Neural cell (in vitro differentiated cells): ENCODE data around the gene FBXW8. TPM values are rescaled to one million over a fixed set of nuclear protein-coding genes. Genes with fewer than 3 reads are reported as not detected.

Source experiments
- H2AFZ ChIP-seq: fragments of 200-600, 300-800 bp; sonication (generic), shearing (Covaris generic); 2 replicates; pipeline ENCODE4 v1.6.0; 2014; ENCODE audit warnings: low read depth, mild to moderate bottlenecking, antibody characterized with exemption, low read length, moderate library complexity
- H3F3A ChIP-seq: fragments of 200-600 bp; shearing (Covaris generic); 2 replicates; pipeline ENCODE4 v1.6.1; 2016; ENCODE audit warnings: mild to moderate bottlenecking, moderate library complexity, mixed read lengths, antibody characterized with exemption, low read length; ENCODE audit not compliant: insufficient read depth, poor library complexity, severe bottlenecking
- H3K27ac ChIP-seq: fragments of 200-600, 300-800 bp; sonication (generic), shearing (Covaris generic); 2 replicates; pipeline ENCODE4 v1.5.1; 2014; ENCODE audit warnings: mild to moderate bottlenecking, low read length, moderate library complexity
- H3K27me3 ChIP-seq: fragments of 300-800, 200-600 bp; sonication (generic), shearing (Covaris generic); 2 replicates; pipeline ENCODE4 v1.6.0; 2014; ENCODE audit warnings: mild to moderate bottlenecking, low read depth, low read length, moderate library complexity; ENCODE audit not compliant: insufficient read depth
- H3K36me3 ChIP-seq: fragments of 300-800, 200-600 bp; sonication (generic), shearing (Covaris generic); 2 replicates; pipeline ENCODE4 v1.5.1; 2014; ENCODE audit warnings: mild to moderate bottlenecking, antibody characterized with exemption, low read length, moderate library complexity; ENCODE audit not compliant: insufficient read depth
- H3K4me2 ChIP-seq: fragments of 300-800, 200-600 bp; sonication (generic), shearing (Covaris generic); 2 replicates; pipeline ENCODE4 v1.6.0; 2014; ENCODE audit warnings: mild to moderate bottlenecking, low read length
- H3K4me3 ChIP-seq: fragments of 300-800, 200-600 bp; sonication (generic), shearing (Covaris generic); 2 replicates; pipeline ENCODE4 v1.5.1; 2014; ENCODE audit warnings: mild to moderate bottlenecking, low read length, moderate library complexity
- H3K79me2 ChIP-seq: fragments of 200-600 bp; shearing (Covaris generic); replicated peaks from 2 replicates; pipeline ENCODE4 v1.6.0; 2014; ENCODE audit warnings: mild to moderate bottlenecking, low read length, moderate library complexity; ENCODE audit not compliant: insufficient read depth
- H3K9ac ChIP-seq: fragments of 300-800, 200-600 bp; sonication (generic), shearing (Covaris generic); 2 replicates; pipeline ENCODE4 v1.6.1; 2016; ENCODE audit warnings: mild to moderate bottlenecking, low read length, mixed read lengths
- H3K9me2 ChIP-seq: fragments of 200-600 bp; shearing (Covaris generic); 2 replicates; pipeline ENCODE4 v1.6.1; 2016; ENCODE audit warnings: mild to moderate bottlenecking, low read length, mixed read lengths; ENCODE audit not compliant: insufficient read depth
- H3K9me3 ChIP-seq: fragments of 200-600, 300-800 bp; sonication (generic), shearing (Covaris generic); 2 replicates; pipeline ENCODE4 v1.6.1; 2016; ENCODE audit warnings: mild to moderate bottlenecking, mixed run types, low read length, moderate library complexity, mixed read lengths
- H4K20me1 ChIP-seq: fragments of 200-600 bp; shearing (Covaris generic); 2 replicates; pipeline ENCODE4 v1.6.1; 2016; ENCODE audit warnings: mild to moderate bottlenecking, mixed run types; ENCODE audit not compliant: insufficient read depth
- EP300 ChIP-seq: fragments of 450-650 bp; conservative IDR thresholded peaks from 2 replicates; pipeline ENCODE4 v1.6.1; 2014; ENCODE audit warnings: antibody characterized with exemption, mild to moderate bottlenecking, moderate library complexity; ENCODE audit not compliant: poor library complexity, severe bottlenecking
- EZH2 ChIP-seq: fragments of 200-600, 300-800 bp; shearing (Covaris generic), sonication (generic); IDR thresholded peaks from 2 replicates; pipeline ENCODE4 v1.6.1; 2014; ENCODE audit warnings: antibody characterized with exemption, low read length, borderline replicate concordance, mild to moderate bottlenecking; ENCODE audit not compliant: insufficient read depth, poor library complexity, severe bottlenecking
- MXI1 ChIP-seq: fragments of 450-650 bp; conservative IDR thresholded peaks from 2 replicates; pipeline ENCODE4 v1.6.1; 2014; ENCODE audit warnings: antibody characterized with exemption, mild to moderate bottlenecking; ENCODE audit not compliant: poor library complexity, severe bottlenecking
- POLR2AphosphoS5 ChIP-seq: IDR thresholded peaks from 2 replicates; pipeline ENCODE4 v1.6.1; 2012
- RAD21 ChIP-seq: fragments of 450-650 bp; conservative IDR thresholded peaks from 2 replicates; pipeline ENCODE4 v1.6.1; 2014; ENCODE audit warnings: antibody characterized with exemption, mild to moderate bottlenecking, moderate library complexity
- SMC3 ChIP-seq: fragments of 450-650 bp; conservative IDR thresholded peaks from 2 replicates; pipeline ENCODE4 v1.6.1; 2014; ENCODE audit warnings: antibody characterized with exemption, mild to moderate bottlenecking, moderate library complexity; ENCODE audit not compliant: poor library complexity
- TAF1 ChIP-seq: IDR thresholded peaks from 2 replicates; pipeline ENCODE4 v1.6.1; 2012; ENCODE audit warnings: low read depth
- polyA plus RNA-seq: library from polyadenylated mRNA; depleted of rRNA; stranded (reverse); fragments of >200 nt; gene quantifications from 2 replicates; pipeline ENCODE4 v1.2.3, GENCODE V29; 2014
- TF ChIP-seq, protein P1 (sequence below): IDR thresholded peaks from 2 replicates; pipeline ENCODE4 v1.6.1; 2012; ENCODE audit warnings: borderline replicate concordance
- TF ChIP-seq, protein P2 (sequence below): fragments of 450-650 bp; IDR thresholded peaks from 2 replicates; pipeline ENCODE4 v1.5.1; 2014; ENCODE audit warnings: antibody characterized with exemption, mild to moderate bottlenecking, moderate library complexity; ENCODE audit not compliant: poor library complexity, severe bottlenecking

FBXW8 gene
- polyA plus RNA-seq, 1 donor from 2014 or later, result 5.6 TPM

DNA sequence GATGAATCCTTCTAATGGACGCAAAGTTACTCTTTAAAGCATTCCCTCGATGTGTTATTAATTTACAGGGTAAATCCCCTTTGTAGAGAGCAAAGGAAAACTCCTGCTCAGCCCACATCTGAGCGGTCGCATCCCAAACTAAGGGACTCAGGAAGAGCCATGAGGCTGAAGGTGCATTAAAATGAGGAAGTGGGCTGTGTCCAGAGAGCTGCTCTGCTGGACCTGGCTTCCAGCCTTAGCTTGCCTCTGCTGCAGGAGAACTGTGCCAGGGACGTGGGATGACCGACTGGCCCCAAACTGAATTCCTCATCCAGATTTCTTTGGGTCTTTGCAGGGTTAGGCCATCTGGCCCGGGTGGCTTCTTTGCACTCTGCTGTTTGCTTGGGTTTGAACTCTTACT, 88.3 kb downstream of the FBXW8 start:
- no peaks in the 10 kb centered on the region for H3F3A ChIP-seq
- no peaks in the 10 kb centered on the region for H3K27me3 ChIP-seq
- H3K79me2 ChIP-seq, result no peaks in the 10 kb centered on the region
- no peaks in the 10 kb centered on the region for H3K9me2 ChIP-seq
- H3K27ac ChIP-seq, result no peak overlapping the region
- no peak overlapping the region for H3K9ac ChIP-seq
- no peak overlapping the region for H2AFZ ChIP-seq
- H4K20me1 ChIP-seq, result no peaks in the 10 kb centered on the region
- no peaks in the 10 kb centered on the region for H3K36me3 ChIP-seq
- no peaks in the 10 kb centered on the region for H3K9me3 ChIP-seq
- no peak overlapping the region for H3K4me2 ChIP-seq
- H3K4me3 ChIP-seq, result no peak overlapping the region
- no peak for TF ChIP-seq POLR2AphosphoS5
- TF ChIP-seq MXI1, result no peak

DNA sequence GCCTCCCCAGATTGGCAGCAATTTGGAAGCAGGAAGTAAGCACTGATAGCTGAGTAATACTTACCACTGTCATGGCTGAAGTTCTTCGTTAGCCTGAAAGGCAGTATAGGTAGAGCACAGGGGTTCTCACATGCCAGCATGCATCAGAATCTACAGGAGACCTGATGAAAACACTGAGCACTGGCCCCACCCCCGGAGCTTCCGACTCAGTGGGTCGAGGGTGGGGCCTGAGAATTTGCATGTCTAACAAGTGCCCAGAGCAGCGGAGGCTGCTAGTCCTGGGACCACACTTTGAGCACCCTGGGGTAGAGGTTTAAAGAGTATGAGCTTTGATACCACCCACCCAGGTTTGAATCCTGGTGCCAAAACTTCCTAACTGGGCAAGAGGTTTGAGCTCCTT, 89.6 kb downstream of the FBXW8 start:
- H3K4me3 ChIP-seq, result no peak overlapping the region
- H3K36me3 ChIP-seq, result peaks cover 3% of the 10 kb centered on the region
- no peak overlapping the region for H3K27ac ChIP-seq
- no peaks in the 10 kb centered on the region for H3F3A ChIP-seq
- H3K9me2 ChIP-seq, result no peaks in the 10 kb centered on the region
- no peak overlapping the region for H3K4me2 ChIP-seq
- H3K79me2 ChIP-seq, result no peaks in the 10 kb centered on the region
- no peaks in the 10 kb centered on the region for H3K9me3 ChIP-seq
- no peak overlapping the region for H3K9ac ChIP-seq
- no peak overlapping the region for H2AFZ ChIP-seq
- H4K20me1 ChIP-seq, result no peaks in the 10 kb centered on the region
- H3K27me3 ChIP-seq, result no peaks in the 10 kb centered on the region
- TF ChIP-seq EP300 (no peak), SMC3 (no peak), POLR2AphosphoS5 (no peak), EZH2 (no peak), TAF1 (no peak)
- TF ChIP-seq, protein P1, sequence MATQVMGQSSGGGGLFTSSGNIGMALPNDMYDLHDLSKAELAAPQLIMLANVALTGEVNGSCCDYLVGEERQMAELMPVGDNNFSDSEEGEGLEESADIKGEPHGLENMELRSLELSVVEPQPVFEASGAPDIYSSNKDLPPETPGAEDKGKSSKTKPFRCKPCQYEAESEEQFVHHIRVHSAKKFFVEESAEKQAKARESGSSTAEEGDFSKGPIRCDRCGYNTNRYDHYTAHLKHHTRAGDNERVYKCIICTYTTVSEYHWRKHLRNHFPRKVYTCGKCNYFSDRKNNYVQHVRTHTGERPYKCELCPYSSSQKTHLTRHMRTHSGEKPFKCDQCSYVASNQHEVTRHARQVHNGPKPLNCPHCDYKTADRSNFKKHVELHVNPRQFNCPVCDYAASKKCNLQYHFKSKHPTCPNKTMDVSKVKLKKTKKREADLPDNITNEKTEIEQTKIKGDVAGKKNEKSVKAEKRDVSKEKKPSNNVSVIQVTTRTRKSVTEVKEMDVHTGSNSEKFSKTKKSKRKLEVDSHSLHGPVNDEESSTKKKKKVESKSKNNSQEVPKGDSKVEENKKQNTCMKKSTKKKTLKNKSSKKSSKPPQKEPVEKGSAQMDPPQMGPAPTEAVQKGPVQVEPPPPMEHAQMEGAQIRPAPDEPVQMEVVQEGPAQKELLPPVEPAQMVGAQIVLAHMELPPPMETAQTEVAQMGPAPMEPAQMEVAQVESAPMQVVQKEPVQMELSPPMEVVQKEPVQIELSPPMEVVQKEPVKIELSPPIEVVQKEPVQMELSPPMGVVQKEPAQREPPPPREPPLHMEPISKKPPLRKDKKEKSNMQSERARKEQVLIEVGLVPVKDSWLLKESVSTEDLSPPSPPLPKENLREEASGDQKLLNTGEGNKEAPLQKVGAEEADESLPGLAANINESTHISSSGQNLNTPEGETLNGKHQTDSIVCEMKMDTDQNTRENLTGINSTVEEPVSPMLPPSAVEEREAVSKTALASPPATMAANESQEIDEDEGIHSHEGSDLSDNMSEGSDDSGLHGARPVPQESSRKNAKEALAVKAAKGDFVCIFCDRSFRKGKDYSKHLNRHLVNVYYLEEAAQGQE, result no peak
- TF ChIP-seq, protein P2, sequence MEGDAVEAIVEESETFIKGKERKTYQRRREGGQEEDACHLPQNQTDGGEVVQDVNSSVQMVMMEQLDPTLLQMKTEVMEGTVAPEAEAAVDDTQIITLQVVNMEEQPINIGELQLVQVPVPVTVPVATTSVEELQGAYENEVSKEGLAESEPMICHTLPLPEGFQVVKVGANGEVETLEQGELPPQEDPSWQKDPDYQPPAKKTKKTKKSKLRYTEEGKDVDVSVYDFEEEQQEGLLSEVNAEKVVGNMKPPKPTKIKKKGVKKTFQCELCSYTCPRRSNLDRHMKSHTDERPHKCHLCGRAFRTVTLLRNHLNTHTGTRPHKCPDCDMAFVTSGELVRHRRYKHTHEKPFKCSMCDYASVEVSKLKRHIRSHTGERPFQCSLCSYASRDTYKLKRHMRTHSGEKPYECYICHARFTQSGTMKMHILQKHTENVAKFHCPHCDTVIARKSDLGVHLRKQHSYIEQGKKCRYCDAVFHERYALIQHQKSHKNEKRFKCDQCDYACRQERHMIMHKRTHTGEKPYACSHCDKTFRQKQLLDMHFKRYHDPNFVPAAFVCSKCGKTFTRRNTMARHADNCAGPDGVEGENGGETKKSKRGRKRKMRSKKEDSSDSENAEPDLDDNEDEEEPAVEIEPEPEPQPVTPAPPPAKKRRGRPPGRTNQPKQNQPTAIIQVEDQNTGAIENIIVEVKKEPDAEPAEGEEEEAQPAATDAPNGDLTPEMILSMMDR, result no peak

DNA sequence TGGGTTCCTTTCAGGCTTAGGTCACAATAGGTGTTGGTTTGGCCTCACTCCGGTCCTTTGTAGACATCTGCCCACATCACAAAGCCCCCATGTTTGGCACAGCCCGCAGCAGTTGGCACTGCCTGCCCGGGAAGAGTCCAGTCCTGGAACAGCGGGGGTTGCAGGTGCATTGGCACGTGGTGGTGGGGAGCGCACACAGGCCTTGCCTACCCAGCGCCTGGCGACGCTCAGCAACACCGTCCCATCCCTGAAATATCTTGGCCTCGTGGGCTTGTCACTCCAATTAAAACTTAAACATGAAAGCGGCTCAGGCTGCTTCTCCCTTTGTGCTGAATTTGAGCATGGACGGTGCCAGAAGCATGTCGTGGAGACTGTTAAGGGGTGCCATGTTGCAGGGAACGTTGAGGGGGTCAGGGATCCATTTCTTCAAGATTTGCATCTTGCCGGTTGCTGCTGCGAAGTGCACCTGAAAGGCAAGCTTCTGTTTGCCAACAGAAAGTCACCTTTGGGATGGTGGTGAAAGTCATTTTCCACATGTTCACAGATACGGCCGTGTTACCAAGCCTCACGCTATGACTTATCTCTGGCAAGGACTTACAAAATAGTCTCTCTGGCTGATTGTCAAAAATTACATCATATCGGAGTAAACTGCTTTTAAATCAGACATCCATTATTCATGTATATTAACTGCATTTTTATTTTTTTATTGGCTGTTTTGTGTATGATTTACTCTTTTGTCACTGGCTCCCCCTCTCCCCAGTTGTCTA, 91.5 kb downstream of the FBXW8 start:
- Histone ChIP-seq H3K79me2 (no peaks in the 10 kb centered on the region), H3K4me3 (no peak overlapping the region), H3K4me2 (no peak overlapping the region), H3F3A (no peaks in the 10 kb centered on the region), H2AFZ (no peak overlapping the region), H3K9me2 (no peaks in the 10 kb centered on the region), H3K36me3 (peaks cover 3% of the 10 kb centered on the region), H3K27me3 (no peaks in the 10 kb centered on the region), H4K20me1 (no peaks in the 10 kb centered on the region), H3K9me3 (no peaks in the 10 kb centered on the region), H3K27ac (no peak overlapping the region), H3K9ac (no peak overlapping the region)
- no peak for TF ChIP-seq RAD21
- no peak for TF ChIP-seq MXI1
- TF ChIP-seq, protein P1, result no peak
- TF ChIP-seq TAF1, result no peak
- no peak for TF ChIP-seq SMC3
- no peak for TF ChIP-seq EZH2
- no peak for TF ChIP-seq EP300
